IMR-90 (cell line): ENCODE data around the gene REV3L. TPM values are rescaled to one million over a fixed set of nuclear protein-coding genes. Genes with fewer than 3 reads are reported as not detected.
A peak's percentile ranks its signal among the peaks of the same experiment; 100 is the strongest.

ENCODE experiments used
- ATAC-seq: fragments of 200-7000 bp; cut with Tn5 transposase; 2 replicates; pipeline ENCODE4 v1.9.1; 2020; ENCODE audit warnings: low read depth, mild to moderate bottlenecking, moderate library complexity
- BruUV-seq: library from RNA; stranded (reverse); fragments of 400-500 nt; replicated peaks from 2 replicates; lab custom pipeline; 2021; lab: Mats Ljungman, UMichigan
- CTCF ChIA-PET: fragments of 300-600 bp; formaldehyde crosslinking; extraction: SDS; loops from one replicate; lab custom pipeline; 2021; ENCODE audit warnings: antibody characterized with exemption; lab: Yijun Ruan, JAX
- POLR2A ChIA-PET: fragments of 300-600 bp; sonication (Branson Sonifier 250); formaldehyde crosslinking; loops from one replicate; lab custom pipeline; 2022; ENCODE audit warnings: antibody characterized with exemption; ENCODE audit not compliant: unreplicated experiment; lab: Charles Lee
- DNase-seq: peaks from one replicate; pipeline ENCODE4 v3.0.0; 2013
- H2AFZ ChIP-seq: replicated peaks from 2 replicates; pipeline ENCODE3; 2013; ENCODE audit warnings: low read length, mild to moderate bottlenecking; ENCODE audit not compliant: poor library complexity
- H2AK5ac ChIP-seq: 2 replicates; pipeline ENCODE4 v1.6.1; 2013; ENCODE audit warnings: low read depth, low read length, inconsistent platforms
- H2AK9ac ChIP-seq: replicated peaks from 2 replicates; pipeline ENCODE3; 2013; ENCODE audit warnings: mild to moderate bottlenecking, low read depth, low read length, moderate library complexity; ENCODE audit not compliant: poor library complexity
- H2BK120ac ChIP-seq: 2 replicates; pipeline ENCODE4 v1.6.1; 2013; ENCODE audit warnings: low read depth, low read length, inconsistent platforms
- H2BK15ac ChIP-seq: 3 replicates; pipeline ENCODE4 v1.6.1; 2013; ENCODE audit warnings: low read depth, low read length, inconsistent platforms
- H2BK20ac ChIP-seq: 2 replicates; pipeline ENCODE4 v1.6.1; 2013; ENCODE audit warnings: low read depth, mild to moderate bottlenecking, inconsistent platforms, low read length, moderate library complexity
- H2BK5ac ChIP-seq: 2 replicates; pipeline ENCODE4 v1.6.1; 2013; ENCODE audit warnings: mild to moderate bottlenecking, low read depth, low read length, inconsistent platforms; ENCODE audit not compliant: poor library complexity, severe bottlenecking
- H3K14ac ChIP-seq: replicated peaks from 2 replicates; pipeline ENCODE4 v1.6.1; 2013; ENCODE audit warnings: low read depth, low read length, inconsistent platforms
- H3K18ac ChIP-seq: 2 replicates; pipeline ENCODE4 v1.6.1; 2013; ENCODE audit warnings: low read depth, low read length, control low read depth
- H3K23ac ChIP-seq: 2 replicates; pipeline ENCODE4 v1.6.1; 2013; ENCODE audit warnings: low read depth, low read length, inconsistent platforms
- H3K27ac ChIP-seq: 2 replicates; pipeline ENCODE4 v1.5.1; 2013; ENCODE audit warnings: mild to moderate bottlenecking, control low read depth, low read length; ENCODE audit not compliant: insufficient read depth
- H3K27me3 ChIP-seq: 2 replicates; pipeline ENCODE4 v1.6.1; 2013; ENCODE audit warnings: low read length; ENCODE audit not compliant: control insufficient read depth, insufficient read depth
- H3K36me3 ChIP-seq: 2 replicates; pipeline ENCODE4 v1.6.1; 2013; ENCODE audit warnings: low read length, mixed read lengths; ENCODE audit not compliant: control insufficient read depth, insufficient read depth
- H3K4ac ChIP-seq: 2 replicates; pipeline ENCODE4 v1.6.1; 2013; ENCODE audit warnings: low read depth, low read length, inconsistent platforms
- H3K4me1 ChIP-seq: 2 replicates; pipeline ENCODE4 v1.6.1; 2013; ENCODE audit warnings: low read length, mixed read lengths; ENCODE audit not compliant: control insufficient read depth, insufficient read depth
- H3K4me2 ChIP-seq: 2 replicates; pipeline ENCODE4 v1.6.1; 2013; ENCODE audit warnings: low read depth, mild to moderate bottlenecking, control low read depth, low read length, moderate library complexity
- H3K4me3 ChIP-seq: 2 replicates; pipeline ENCODE4 v1.5.1; 2013; ENCODE audit warnings: low read depth, mild to moderate bottlenecking, control low read depth, low read length, moderate library complexity; ENCODE audit not compliant: insufficient read depth
- H3K56ac ChIP-seq: 2 replicates; pipeline ENCODE4 v1.6.1; 2013; ENCODE audit warnings: low read length, inconsistent platforms; ENCODE audit not compliant: insufficient read depth; ENCODE audit errors: extremely low read depth
- H3K79me1 ChIP-seq, 2 experiments: 2 replicates each; pipeline ENCODE4 v1.6.1; 2013; ENCODE audit warnings: low read length in 2 of 2, inconsistent platforms in 1 of 2, low read depth in 1 of 2
- H3K9ac ChIP-seq: 2 replicates; pipeline ENCODE4 v1.6.1; 2013; ENCODE audit warnings: low read depth, low read length, control low read depth
- H3K9me1 ChIP-seq: 2 replicates; pipeline ENCODE4 v1.6.1; 2013; ENCODE audit warnings: low read length, inconsistent platforms; ENCODE audit not compliant: insufficient read depth
- H3K9me3 ChIP-seq: 2 replicates; pipeline ENCODE4 v1.6.1; 2013; ENCODE audit warnings: low read length; ENCODE audit not compliant: control insufficient read depth, insufficient read depth
- H4K20me1 ChIP-seq: 2 replicates; pipeline ENCODE4 v1.6.1; 2013; ENCODE audit warnings: low read length, inconsistent platforms; ENCODE audit not compliant: insufficient read depth
- H4K5ac ChIP-seq: 2 replicates; pipeline ENCODE4 v1.6.1; 2013; ENCODE audit warnings: mild to moderate bottlenecking, low read depth, low read length, control low read depth
- H4K8ac ChIP-seq, 2 experiments: 2 replicates each; pipeline ENCODE4 v1.6.1; 2013; ENCODE audit warnings: low read depth in 2 of 2, low read length in 2 of 2, control low read depth in 1 of 2, inconsistent platforms in 1 of 2
- H4K91ac ChIP-seq: 2 replicates; pipeline ENCODE4 v1.6.1; 2013; ENCODE audit warnings: low read depth, low read length, inconsistent platforms; ENCODE audit not compliant: insufficient read depth
- BHLHE40 ChIP-seq: fragments of 150-350 bp; IDR thresholded peaks from 2 replicates; pipeline ENCODE4 v1.6.1; 2016; ENCODE audit warnings: mild to moderate bottlenecking, low read depth, low read length
- CEBPB ChIP-seq: IDR thresholded peaks from 2 replicates; pipeline ENCODE4 v1.6.1; 2012; ENCODE audit warnings: low read depth, low read length, improper control_type of control experiment
- CHD1 ChIP-seq: IDR thresholded peaks from 2 replicates; pipeline ENCODE4 v1.6.1; 2012; ENCODE audit warnings: low read depth, low read length, improper control_type of control experiment
- CTCF ChIP-seq: conservative IDR thresholded peaks from 2 replicates; pipeline ENCODE4 v1.5.1; 2012; ENCODE audit warnings: mild to moderate bottlenecking, low read depth, low read length, improper control_type of control experiment
- FOS ChIP-seq: fragments of 150-350 bp; IDR thresholded peaks from 2 replicates; pipeline ENCODE4 v1.6.1; 2016; ENCODE audit warnings: low read depth, low read length
- MAFK ChIP-seq: IDR thresholded peaks from 2 replicates; pipeline ENCODE4 v1.6.1; 2012; ENCODE audit warnings: low read depth, low read length, improper control_type of control experiment
- MAZ ChIP-seq: IDR thresholded peaks from 2 replicates; pipeline ENCODE4 v1.6.1; 2012; ENCODE audit warnings: low read depth, mild to moderate bottlenecking, low read length, improper control_type of control experiment, moderate library complexity, borderline replicate concordance
- MXI1 ChIP-seq: IDR thresholded peaks from 2 replicates; pipeline ENCODE4 v1.6.1; 2012; ENCODE audit warnings: low read depth, mild to moderate bottlenecking, low read length, moderate library complexity, borderline replicate concordance
- NFE2L2 ChIP-seq: fragments of 150-350 bp; IDR thresholded peaks from 2 replicates; pipeline ENCODE4 v1.6.1; 2016; ENCODE audit warnings: low read depth, mild to moderate bottlenecking, low read length
- POLR2A ChIP-seq: IDR thresholded peaks from 2 replicates; pipeline ENCODE4 v1.6.1; 2012; ENCODE audit warnings: mild to moderate bottlenecking, low read depth, low read length
- RAD21 ChIP-seq: IDR thresholded peaks from 2 replicates; pipeline ENCODE4 v1.6.1; 2012; ENCODE audit warnings: low read length, improper control_type of control experiment
- RCOR1 ChIP-seq: IDR thresholded peaks from 2 replicates; pipeline ENCODE4 v1.6.1; 2012; ENCODE audit warnings: mild to moderate bottlenecking, low read length, improper control_type of control experiment; ENCODE audit not compliant: insufficient replicate concordance
- RFX5 ChIP-seq: IDR thresholded peaks from 2 replicates; pipeline ENCODE4 v1.8.0; 2012; ENCODE audit warnings: low read depth, mild to moderate bottlenecking, low read length, moderate library complexity
- SMC3 ChIP-seq: fragments of 150-350 bp; IDR thresholded peaks from 2 replicates; pipeline ENCODE4 v1.6.1; 2016; ENCODE audit warnings: low read depth, mild to moderate bottlenecking, antibody characterized with exemption, low read length, moderate library complexity
- WGBS, 2 experiments: methylation state at CpG; one replicate each; pipeline versions ENCODE4 v1.1.5 to v1.1.7; 2013; ENCODE audit warnings: missing lambda C conversion rate in 2 of 2; ENCODE audit not compliant: insufficient read length in 1 of 2; ENCODE audit errors: extremely low coverage in 2 of 2; 5-methylcytosine and 5-hydroxymethylcytosine counted together
- dilution Hi-C: fragments of 300-500 bp; cut with HindIII; formaldehyde crosslinking; loops from one replicate; pipeline ENCODE4 v1.14.3; 2018; ENCODE audit warnings: low sequenced_read_pairs; ENCODE audit not compliant: unreplicated experiment
- in situ Hi-C: fragments of 300-500 bp; cut with MboI; formaldehyde crosslinking; loops from 3 replicates; pipeline ENCODE4 v1.14.3; 2019; ENCODE audit warnings: low sequenced_read_pairs, inconsistent platforms, mixed read lengths
- intact Hi-C: fragments of 100-400 bp; cut with micrococcal nuclease; formaldehyde crosslinking; loops from 2 replicates; pipeline ENCODE4 v1.10.0; 2022
- polyA plus RNA-seq, 3 experiments: library from polyadenylated mRNA; depleted of rRNA; stranded (reverse); fragments of >200 nt; gene quantifications; 2 replicates each; pipeline ENCODE4 v1.2.3, GENCODE V29; 2012; ENCODE audit warnings: low replicate concordance in 1 of 3
- total RNA-seq: library from RNA; depleted of rRNA; stranded (reverse); fragments of >200 nt; gene quantifications from 2 replicates; pipeline ENCODE4 v1.2.3, GENCODE V29; 2012
- TF ChIP-seq, protein P1 (sequence below): fragments of 150-350 bp; IDR thresholded peaks from 2 replicates; pipeline ENCODE4 v1.6.1; 2017; ENCODE audit warnings: mild to moderate bottlenecking, antibody characterized with exemption, low read length, low read depth

REV3L gene
- total and polyA plus RNA-seq, 2 of the 4 experiments (the other 2 are of a cell fraction): 7.4 to 15.4 TPM

- no peak overlapping the region for H4K8ac ChIP-seq
- peak overlapping the region; percentile 69; the same call in 1 of the 2 replicates for H3K4ac ChIP-seq
- no peaks in the 10 kb centered on the region for H3K9me3 ChIP-seq
- H3K4me2 ChIP-seq: peak overlapping the region; percentile 48; the same call in 1 of the 2 replicates
- no peak overlapping the region for H2BK15ac ChIP-seq
- H2BK5ac ChIP-seq: no peak overlapping the region
- no peak overlapping the region for H3K9ac ChIP-seq
- intact Hi-C loops: loop anchor here (2.0 to 5.0 kb wide), 2 partner anchors 61 to 118 kb away; no protein-coding TSS in a partner anchor
- peak overlapping the region; percentile 53 for H2BK20ac ChIP-seq
- H3K27ac ChIP-seq: no peak overlapping the region
- H3K79me1 ChIP-seq: peaks cover 4 to 45% of the 10 kb centered on the region in 2 experiments; a peak in 2 of 4 replicates
- no peak for ATAC-seq
- H4K91ac ChIP-seq: 0 out of 2 replicates have a peak overlapping the region, but pooled peaks have one; percentile 13
- in situ Hi-C loops: no loop called here
- H4K20me1 ChIP-seq: peaks cover 37% of the 10 kb centered on the region
- H2AFZ ChIP-seq: no peak overlapping the region
- no peaks in the 10 kb centered on the region for H3K36me3 ChIP-seq
- peaks cover 8% of the 10 kb centered on the region for H3K4me1 ChIP-seq
- H2AK9ac ChIP-seq: no peak overlapping the region
- dilution Hi-C loops: no loop called here
- no TSS peak for BruUV-seq
- POLR2A ChIA-PET: no interaction called here
- H3K56ac ChIP-seq: peak overlapping the region; percentile 2; the same call in 1 of the 2 replicates
- H3K9me1 ChIP-seq: peaks cover 9% of the 10 kb centered on the region
- no CpG with 5 or more reads among the region's 1 CpG for WGBS, 2 experiments
- H3K27me3 ChIP-seq: no peaks in the 10 kb centered on the region
- CTCF ChIA-PET: interaction anchor here (0.5 to 1.8 kb wide), 12 partner anchors 18 to 1150 kb away, joined by 3 to 8 read pairs (median 5); a partner anchor contains a TSS
- peak overlapping the region; percentile 76; the same call in 1 of the 2 replicates for H2BK120ac ChIP-seq
- TF ChIP-seq RAD21 (peak; percentile 62), CHD1 (no peak), BHLHE40 (no peak), MAZ (no peak), RFX5 (no peak), RCOR1 (no peak), MAFK (no peak), FOS (no peak), MXI1 (no peak), CTCF (peak; percentile 59), CEBPB (no peak), NFE2L2 (no peak), SMC3 (peak; percentile 36; the same call in 1 of the 2 replicates), POLR2A (no peak)
- TF ChIP-seq, protein P1, sequence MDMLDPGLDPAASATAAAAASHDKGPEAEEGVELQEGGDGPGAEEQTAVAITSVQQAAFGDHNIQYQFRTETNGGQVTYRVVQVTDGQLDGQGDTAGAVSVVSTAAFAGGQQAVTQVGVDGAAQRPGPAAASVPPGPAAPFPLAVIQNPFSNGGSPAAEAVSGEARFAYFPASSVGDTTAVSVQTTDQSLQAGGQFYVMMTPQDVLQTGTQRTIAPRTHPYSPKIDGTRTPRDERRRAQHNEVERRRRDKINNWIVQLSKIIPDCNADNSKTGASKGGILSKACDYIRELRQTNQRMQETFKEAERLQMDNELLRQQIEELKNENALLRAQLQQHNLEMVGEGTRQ: no peak
- no peak overlapping the region; the same call in 1 of the 2 replicates for H2AK5ac ChIP-seq
- H3K14ac ChIP-seq: peak overlapping the region; percentile 91; the same call in 1 of the 2 replicates
- H3K18ac ChIP-seq: no peak overlapping the region
- no peak overlapping the region for H3K4me3 ChIP-seq
- no peak overlapping the region for H4K5ac ChIP-seq
- DNase-seq: peak; percentile 72
- H3K23ac ChIP-seq: peak overlapping the region; percentile 94
Observed at GRCh38 chr6:111478749-111479148, 4.3 kb downstream of the REV3L start.
